HepG2 (cell line): Measurements from ENCODE around the gene POC1B. TPM values are rescaled to one million over a fixed set of nuclear protein-coding genes. Genes with fewer than 3 reads are reported as not detected.

Source experiments
- ARNT2 ChIP-seq: sonication (generic); formaldehyde crosslinking; IDR thresholded peaks from 2 replicates; pipeline ENCODE4 v1.8.0; 2022; ENCODE audit warnings: mild to moderate bottlenecking, low read depth, missing genetic modification reagents, moderate library complexity
- CENPBD1 ChIP-seq: sonication (generic); formaldehyde crosslinking; IDR thresholded peaks from 2 replicates; pipeline ENCODE4 v1.8.0; 2022; ENCODE audit warnings: missing genetic modification reagents, low read depth, mild to moderate bottlenecking, borderline replicate concordance
- EED ChIP-seq: sonication (generic); formaldehyde crosslinking; IDR thresholded peaks from 2 replicates; pipeline ENCODE4 v1.5.0; 2020; ENCODE audit warnings: mild to moderate bottlenecking, missing genetic modification reagents
- FOXA1 ChIP-seq, 2 experiments: fragments of 450-650 bp in 1 of 2; sonication (generic) in 1 of 2; formaldehyde crosslinking in 1 of 2; IDR thresholded peaks; 2 replicates each; pipeline versions ENCODE4 v1.4.0 to v1.6.1; 2016 to 2020; ENCODE audit warnings: missing genetic modification reagents in 1 of 2
- HMG20B ChIP-seq: conservative IDR thresholded peaks from 2 replicates; pipeline ENCODE4 v1.6.1; 2016; ENCODE audit warnings: missing genetic modification reagents, missing compliant biosample characterization
- KAT2B ChIP-seq: fragments of 150-350 bp; IDR thresholded peaks from 2 replicates; pipeline ENCODE4 v1.6.1; 2014; ENCODE audit warnings: low read depth, low read length, borderline replicate concordance
- MEIS2 ChIP-seq: sonication (generic); formaldehyde crosslinking; IDR thresholded peaks from 2 replicates; pipeline ENCODE4 v1.9.0; 2021; ENCODE audit warnings: mild to moderate bottlenecking, missing genetic modification reagents
- MYC ChIP-seq: sonication (generic); formaldehyde crosslinking; IDR thresholded peaks from 2 replicates; pipeline ENCODE4 v1.9.0; 2021; ENCODE audit warnings: missing genetic modification reagents, borderline replicate concordance
- NAIF1 ChIP-seq: sonication (generic); formaldehyde crosslinking; IDR thresholded peaks from 2 replicates; pipeline ENCODE4 v1.5.0; 2020; ENCODE audit warnings: mild to moderate bottlenecking, missing genetic modification reagents, borderline replicate concordance
- NFE2L2 ChIP-seq: fragments of 150-350 bp; IDR thresholded peaks from 2 replicates; pipeline ENCODE4 v1.6.1; 2014; ENCODE audit warnings: low read length
- NR1H2 ChIP-seq: sonication (generic); formaldehyde crosslinking; IDR thresholded peaks from 2 replicates; pipeline ENCODE4 v1.8.1; 2022; ENCODE audit warnings: low read depth, missing genetic modification reagents, borderline replicate concordance
- PPARG ChIP-seq: conservative IDR thresholded peaks from 2 replicates; pipeline ENCODE4 v1.6.1; 2016; ENCODE audit warnings: missing biosample characterization, missing genetic modification reagents
- PRMT3 ChIP-seq: sonication (generic); formaldehyde crosslinking; IDR thresholded peaks from 2 replicates; pipeline ENCODE4 v1.8.1; 2022; ENCODE audit warnings: low read depth, mild to moderate bottlenecking, moderate library complexity, missing genetic modification reagents, borderline replicate concordance
- RAD21 ChIP-seq: fragments of 450-650 bp; formaldehyde crosslinking; IDR thresholded peaks from 2 replicates; pipeline ENCODE4 v1.5.0; 2020; ENCODE audit warnings: mild to moderate bottlenecking
- SSRP1 ChIP-seq: IDR thresholded peaks from 2 replicates; pipeline ENCODE4 v1.6.1; 2016; ENCODE audit warnings: control low read depth
- ZBTB20 ChIP-seq: sonication (generic); formaldehyde crosslinking; IDR thresholded peaks from 2 replicates; pipeline ENCODE4 v1.8.1; 2023; ENCODE audit warnings: missing genetic modification reagents, low read depth, mild to moderate bottlenecking, borderline replicate concordance
- ZBTB21 ChIP-seq: sonication (generic); formaldehyde crosslinking; IDR thresholded peaks from 2 replicates; pipeline ENCODE4 v1.4.0; 2020; ENCODE audit warnings: missing genetic modification reagents
- ZNF121 ChIP-seq: sonication (generic); formaldehyde crosslinking; IDR thresholded peaks from 2 replicates; pipeline ENCODE4 v1.5.0; 2020; ENCODE audit warnings: mild to moderate bottlenecking, missing genetic modification reagents
- ZNF296 ChIP-seq: sonication (generic); formaldehyde crosslinking; conservative IDR thresholded peaks from 2 replicates; pipeline ENCODE4 v1.5.0; 2020; ENCODE audit warnings: mild to moderate bottlenecking, missing genetic modification reagents
- ZNF362 ChIP-seq: sonication (generic); formaldehyde crosslinking; IDR thresholded peaks from 2 replicates; pipeline ENCODE4 v1.4.0; 2020; ENCODE audit warnings: missing genetic modification reagents, mild to moderate bottlenecking, borderline replicate concordance
- ZNF543 ChIP-seq: sonication (generic); formaldehyde crosslinking; IDR thresholded peaks from 2 replicates; pipeline ENCODE4 v1.4.0; 2020; ENCODE audit warnings: mild to moderate bottlenecking, missing genetic modification reagents
- ZNF576 ChIP-seq: sonication (generic); formaldehyde crosslinking; IDR thresholded peaks from 2 replicates; pipeline ENCODE4 v1.4.0; 2020; ENCODE audit warnings: mild to moderate bottlenecking, missing genetic modification reagents
- ZNF691 ChIP-seq: sonication (generic); formaldehyde crosslinking; IDR thresholded peaks from 2 replicates; pipeline ENCODE4 v1.4.0; 2020; ENCODE audit warnings: missing genetic modification reagents, low read depth, mild to moderate bottlenecking, borderline replicate concordance
- ZNF720 ChIP-seq: sonication (generic); formaldehyde crosslinking; IDR thresholded peaks from 2 replicates; pipeline ENCODE4 v1.4.0; 2020; ENCODE audit warnings: missing genetic modification reagents
- ZNF724P ChIP-seq: sonication (generic); formaldehyde crosslinking; IDR thresholded peaks from 2 replicates; pipeline ENCODE4 v1.8.0; 2022; ENCODE audit warnings: missing genetic modification reagents, borderline replicate concordance
- polyA plus RNA-seq, 8 experiments: library from polyadenylated mRNA; depleted of rRNA in 3 of 8; stranded (reverse) in 7 of 8; unstranded in 1 of 8; fragments of >200 nt; fragmentation: Illumina TruSeq in 4 of 8; extraction: Trizol in 4 of 8; gene quantifications; 2 replicates each; pipeline versions ENCODE4 v1.2.1 to v1.2.3, GENCODE V29; 2011 to 2016; ENCODE audit warnings: low read depth in 4 of 8, missing spikeins in 1 of 8, mixed read lengths in 1 of 8; ENCODE audit not compliant: insufficient read depth in 1 of 8
- total RNA-seq, 5 experiments: library from RNA; depleted of rRNA; stranded (reverse); fragments of >200 nt; fragmentation: Illumina TruSeq; extraction: Trizol; gene quantifications; 2 replicates each; pipeline ENCODE4 v1.2.3, GENCODE V29; 2016; ENCODE audit warnings: low read depth in 1 of 5

The POC1B gene
- total and polyA plus RNA-seq, 2 of the 13 experiments (the other 11 are each of a cell fraction or from before 2014, with no cell fraction given) = 9.3 to 11.0 TPM

- TF ChIP-seq ZNF576 (no peak), NR1H2 (CRISPR knock-in tag) (no peak), ZBTB21 (CRISPR knock-in tag) (no peak), NFE2L2 (no peak), MYC (CRISPR knock-in tag) (no peak), ZNF720 (no peak), KAT2B (no peak), PPARG (CRISPR knock-in tag) (no peak), ZNF543 (CRISPR knock-in tag) (no peak), HMG20B (no peak), ZNF691 (no peak), ZNF121 (CRISPR knock-in tag) (no peak), ZNF724P (no peak), ARNT2 (CRISPR knock-in tag) (peak; percentile 25; the same call in 1 of the 2 replicates), RAD21 (CRISPR knock-in tag) (0 out of 2 replicates have a peak, but pooled peaks have one; percentile 16), ZBTB20 (CRISPR knock-in tag) (peak; percentile 41; the same call in 1 of the 2 replicates), ZNF362 (CRISPR knock-in tag) (no peak), MEIS2 (CRISPR knock-in tag) (no peak), CENPBD1 (no peak), PRMT3 (CRISPR knock-in tag) (no peak), NAIF1 (0 out of 2 replicates have a peak, but pooled peaks have one; percentile 57), SSRP1 (CRISPR knock-in tag) (no peak), EED (CRISPR knock-in tag) (no peak), FOXA1 (IDR thresholded peaks at IDR 0.05) (no peak), FOXA1 (CRISPR knock-in tag; IDR thresholded peaks at IDR 0.05) (no peak), ZNF296 (no peak)
Measured at GRCh38 chr12:89524541-89525304, 1.1 kb downstream of the POC1B start, which contains the start of gene GALNT4 (continued).
